SK-N-SH (cell line): ENCODE measurements around the gene PCCB.

Source experiments
- GABPA ChIP-seq: IDR thresholded peaks from 2 replicates; pipeline ENCODE4 v1.4.0; 2012; ENCODE audit warnings: low read depth, mild to moderate bottlenecking
- POLR2AphosphoS5 ChIP-seq: IDR thresholded peaks from 2 replicates; pipeline ENCODE4 v1.6.1; 2012; ENCODE audit warnings: low read depth, low read length
- RAD21 ChIP-seq: IDR thresholded peaks from 2 replicates; pipeline ENCODE4 v1.6.1; 2012; ENCODE audit warnings: mild to moderate bottlenecking, low read length
- RCOR1 ChIP-seq: fragments of 150-350 bp; IDR thresholded peaks from 2 replicates; pipeline ENCODE4 v1.6.1; 2017; ENCODE audit warnings: antibody characterized with exemption, low read length
- RFX5 ChIP-seq: IDR thresholded peaks from 2 replicates; pipeline ENCODE4 v1.6.1; 2012; ENCODE audit warnings: mild to moderate bottlenecking, improper control_type of control experiment, low read length
- SIN3A ChIP-seq: IDR thresholded peaks from 2 replicates; pipeline ENCODE4 v1.6.1; 2012; ENCODE audit warnings: low read depth, mild to moderate bottlenecking, low read length, moderate library complexity, borderline replicate concordance
- TCF12 ChIP-seq: IDR thresholded peaks from 2 replicates; pipeline ENCODE4 v1.4.0; 2012
- TEAD4 ChIP-seq: IDR thresholded peaks from 2 replicates; pipeline ENCODE4 v1.4.0; 2012; ENCODE audit warnings: mild to moderate bottlenecking, borderline replicate concordance; ENCODE audit not compliant: insufficient read depth
- TF ChIP-seq, protein P1 (sequence below): fragments of 200-600 bp; sonication (generic); IDR thresholded peaks from 2 replicates; pipeline ENCODE4 v1.6.1; 2017; ENCODE audit warnings: antibody characterized with exemption, mild to moderate bottlenecking, moderate library complexity

GRCh38 chr3:136239094-136239493, 11.0 kb upstream of the PCCB start:
- TF ChIP-seq POLR2AphosphoS5 (no peak), GABPA (no peak), RFX5 (no peak), TEAD4 (no peak), RCOR1 (no peak), SIN3A (no peak), TCF12 (no peak), RAD21 (no peak)
- TF ChIP-seq, protein P1, sequence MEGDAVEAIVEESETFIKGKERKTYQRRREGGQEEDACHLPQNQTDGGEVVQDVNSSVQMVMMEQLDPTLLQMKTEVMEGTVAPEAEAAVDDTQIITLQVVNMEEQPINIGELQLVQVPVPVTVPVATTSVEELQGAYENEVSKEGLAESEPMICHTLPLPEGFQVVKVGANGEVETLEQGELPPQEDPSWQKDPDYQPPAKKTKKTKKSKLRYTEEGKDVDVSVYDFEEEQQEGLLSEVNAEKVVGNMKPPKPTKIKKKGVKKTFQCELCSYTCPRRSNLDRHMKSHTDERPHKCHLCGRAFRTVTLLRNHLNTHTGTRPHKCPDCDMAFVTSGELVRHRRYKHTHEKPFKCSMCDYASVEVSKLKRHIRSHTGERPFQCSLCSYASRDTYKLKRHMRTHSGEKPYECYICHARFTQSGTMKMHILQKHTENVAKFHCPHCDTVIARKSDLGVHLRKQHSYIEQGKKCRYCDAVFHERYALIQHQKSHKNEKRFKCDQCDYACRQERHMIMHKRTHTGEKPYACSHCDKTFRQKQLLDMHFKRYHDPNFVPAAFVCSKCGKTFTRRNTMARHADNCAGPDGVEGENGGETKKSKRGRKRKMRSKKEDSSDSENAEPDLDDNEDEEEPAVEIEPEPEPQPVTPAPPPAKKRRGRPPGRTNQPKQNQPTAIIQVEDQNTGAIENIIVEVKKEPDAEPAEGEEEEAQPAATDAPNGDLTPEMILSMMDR = no peak
